GM13977 (cell line): ENCODE data around the gene GLIPR1.

Source experiments
- DNase-seq: peaks from one replicate; pipeline ENCODE4 v3.0.0; 2012; ENCODE audit warnings: low spot score
- CTCF ChIP-seq: IDR thresholded peaks from 2 replicates; pipeline ENCODE4 v1.5.1; 2012; ENCODE audit warnings: mild to moderate bottlenecking, control low read depth; ENCODE audit not compliant: insufficient read depth; ENCODE audit errors: extremely low read depth, missing control alignments
- in situ Hi-C: fragments of 300-500 bp; cut with MboI; formaldehyde crosslinking; loops from one replicate; pipeline ENCODE4 v1.12.0; 2022; ENCODE audit warnings: low sequenced_read_pairs, low pct_unique_long_range_greater_than_20kb, mixed read lengths, inconsistent platforms; ENCODE audit not compliant: unreplicated experiment

GLIPR1 gene

GRCh38 chr12:75548879-75549278 is 68.3 kb downstream of the GLIPR1 start:
- no peak for TF ChIP-seq CTCF
- no peak for DNase-seq
- in situ Hi-C loops: loop anchor here (10.0 to 25.0 kb wide), 3 partner anchors 486 to 1013 kb away; partner anchors contain the start of genes BBS10, OSBPL8 and PHLDA1

- no peak for DNase-seq
- in situ Hi-C loops: loop anchor here (10.0 to 25.0 kb wide), 3 partner anchors 485 to 1012 kb away; partner anchors contain the start of genes BBS10, OSBPL8 and PHLDA1
- no peak for TF ChIP-seq CTCF
Observed at GRCh38 chr12:75549989-75550388, 69.4 kb downstream of the GLIPR1 start.

- in situ Hi-C loops: no loop called here
- no peak for TF ChIP-seq CTCF
- no peak for DNase-seq
Observed at GRCh38 chr12:75550401-75551240, 70.1 kb downstream of the GLIPR1 start.

GRCh38 chr12:75551477-75551876 is 70.9 kb downstream of the GLIPR1 start:
- DNase-seq: no peak
- no peak for TF ChIP-seq CTCF
- in situ Hi-C loops: no loop called here

GRCh38 chr12:75553398-75553797 is 72.8 kb downstream of the GLIPR1 start:
- DNase-seq: no peak
- in situ Hi-C loops: no loop called here
- no peak for TF ChIP-seq CTCF
